ENCODE measurements around the gene SHISA9. TPM values are rescaled to one million over a fixed set of nuclear protein-coding genes. Genes with fewer than 3 reads are reported as not detected.

SHISA9 gene
- total and polyA plus RNA-seq, 2 experiments from 2014 or later: 0.83 to 1.3 TPM

GRCh38 chr16:12994402-12994801, 93.0 kb downstream of the SHISA9 start:
- 78% methylated on average over 4 of the region's 4 CpGs for WGBS (ENCODE audit: low lambda C conversion rate, missing lambda C conversion rate)
- Histone ChIP-seq H3K36me3 (replicated peaks; ENCODE audit: insufficient read depth, low read depth) (no peaks in the 10 kb centered on the region), H2AFZ (no peak overlapping the region), H3K4me2 (no peak overlapping the region), H3K27me3 (no peaks in the 10 kb centered on the region), H3K4me1 (ENCODE audit: insufficient read depth) (no peaks in the 10 kb centered on the region), H3K9me3 (ENCODE audit: low read depth) (no peaks in the 10 kb centered on the region), H3K79me2 (no peaks in the 10 kb centered on the region), H3K27ac (no peak overlapping the region), H3K4me3 (no peak overlapping the region), H4K20me1 (ENCODE audit: insufficient read depth, poor library complexity, severe bottlenecking) (no peaks in the 10 kb centered on the region), H3K9me2 (replicated peaks; ENCODE audit: insufficient read depth) (no peaks in the 10 kb centered on the region)
- TF ChIP-seq EZH2 (IDR thresholded peaks at IDR 0.05; ENCODE audit: borderline replicate concordance) (no peak), EZH2phosphoT487 (IDR thresholded peaks at IDR 0.05; ENCODE audit: low read depth, severe bottlenecking, unreplicated experiment) (no peak), CTCF (IDR thresholded peaks at IDR 0.05; ENCODE audit: poor library complexity) (no peak)
- DNase-seq (ENCODE audit: low spot score): no peak

GRCh38 chr16:12995721-12996372, 94.4 kb downstream of the SHISA9 start:
- no peaks in the 10 kb centered on the region for H3K4me1 ChIP-seq (ENCODE audit: insufficient read depth)
- H3K9me2 ChIP-seq (replicated peaks; ENCODE audit: insufficient read depth): no peaks in the 10 kb centered on the region
- no peak overlapping the region for H2AFZ ChIP-seq
- 85% methylated on average over 7 of the region's 7 CpGs for WGBS (ENCODE audit: low lambda C conversion rate, missing lambda C conversion rate)
- no peaks in the 10 kb centered on the region for H4K20me1 ChIP-seq (ENCODE audit: insufficient read depth, poor library complexity, severe bottlenecking)
- no peak overlapping the region for H3K4me2 ChIP-seq
- no peaks in the 10 kb centered on the region for H3K27me3 ChIP-seq
- H3K9me3 ChIP-seq (ENCODE audit: low read depth): no peaks in the 10 kb centered on the region
- no peak for TF ChIP-seq CTCF (IDR thresholded peaks at IDR 0.05; ENCODE audit: poor library complexity)
- TF ChIP-seq EZH2 (IDR thresholded peaks at IDR 0.05; ENCODE audit: borderline replicate concordance): no peak
- no peak for TF ChIP-seq EZH2phosphoT487 (IDR thresholded peaks at IDR 0.05; ENCODE audit: low read depth, severe bottlenecking, unreplicated experiment)
- no peak overlapping the region for H3K27ac ChIP-seq
- H3K4me3 ChIP-seq: no peak overlapping the region
- H3K79me2 ChIP-seq: no peaks in the 10 kb centered on the region
- DNase-seq (ENCODE audit: low spot score): no peak
- no peaks in the 10 kb centered on the region for H3K36me3 ChIP-seq (replicated peaks; ENCODE audit: insufficient read depth, low read depth)

- no peaks in the 10 kb centered on the region for H3K27me3 ChIP-seq
- 93% methylated on average over 7 of the region's 7 CpGs for WGBS (ENCODE audit: low lambda C conversion rate, missing lambda C conversion rate)
- H3K4me1 ChIP-seq (ENCODE audit: insufficient read depth): no peaks in the 10 kb centered on the region
- H3K4me3 ChIP-seq: no peak overlapping the region
- no peak overlapping the region for H2AFZ ChIP-seq
- no peak for DNase-seq (ENCODE audit: low spot score)
- H4K20me1 ChIP-seq (ENCODE audit: insufficient read depth, poor library complexity, severe bottlenecking): no peaks in the 10 kb centered on the region
- no peak overlapping the region for H3K27ac ChIP-seq
- no peaks in the 10 kb centered on the region for H3K9me3 ChIP-seq (ENCODE audit: low read depth)
- H3K79me2 ChIP-seq: no peaks in the 10 kb centered on the region
- no peak overlapping the region for H3K4me2 ChIP-seq
- no peaks in the 10 kb centered on the region for H3K36me3 ChIP-seq (replicated peaks; ENCODE audit: insufficient read depth, low read depth)
- TF ChIP-seq EZH2 (IDR thresholded peaks at IDR 0.05; ENCODE audit: borderline replicate concordance): no peak
- no peaks in the 10 kb centered on the region for H3K9me2 ChIP-seq (replicated peaks; ENCODE audit: insufficient read depth)
Observed at GRCh38 chr16:12998361-12999085, 97.1 kb downstream of the SHISA9 start.

DNA sequence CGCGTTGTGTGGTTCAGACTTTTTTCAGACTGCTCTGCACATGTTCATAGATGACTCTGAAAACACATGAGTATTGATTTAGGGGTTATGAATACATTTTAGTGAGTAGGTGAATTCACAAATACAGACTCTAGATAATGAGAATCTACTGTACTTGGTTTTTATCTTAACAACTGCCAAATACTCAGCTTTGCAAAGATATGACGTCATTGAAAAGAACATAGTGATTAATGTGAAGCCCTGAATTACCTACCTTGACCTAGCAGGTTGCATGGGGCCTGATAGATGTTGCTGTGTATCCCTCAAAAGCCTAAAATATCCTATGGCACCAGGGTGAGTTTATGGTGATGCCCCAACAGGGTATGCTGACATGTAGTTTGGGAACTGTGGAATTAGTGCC, 98.0 kb downstream of the SHISA9 start:
- Histone ChIP-seq H3K4me3 (no peak overlapping the region), H3K9me3 (ENCODE audit: low read depth) (no peaks in the 10 kb centered on the region), H3K9me2 (replicated peaks; ENCODE audit: insufficient read depth) (no peaks in the 10 kb centered on the region), H3K36me3 (replicated peaks; ENCODE audit: insufficient read depth, low read depth) (no peaks in the 10 kb centered on the region), H3K27me3 (no peaks in the 10 kb centered on the region), H3K27ac (no peak overlapping the region), H2AFZ (no peak overlapping the region), H3K4me1 (ENCODE audit: insufficient read depth) (no peaks in the 10 kb centered on the region), H4K20me1 (ENCODE audit: insufficient read depth, poor library complexity, severe bottlenecking) (no peaks in the 10 kb centered on the region), H3K4me2 (no peak overlapping the region), H3K79me2 (no peaks in the 10 kb centered on the region)
- no peak for DNase-seq (ENCODE audit: low spot score)
- no peak for TF ChIP-seq CTCF (IDR thresholded peaks at IDR 0.05; ENCODE audit: poor library complexity)
- no peak for TF ChIP-seq EZH2phosphoT487 (IDR thresholded peaks at IDR 0.05; ENCODE audit: low read depth, severe bottlenecking, unreplicated experiment)
- no peak for TF ChIP-seq EZH2 (IDR thresholded peaks at IDR 0.05; ENCODE audit: borderline replicate concordance)
- WGBS (ENCODE audit: low lambda C conversion rate, missing lambda C conversion rate): 85% methylated on average over 3 of the region's 3 CpGs

Data from hepatocyte (in vitro differentiated cells).